A673 (cell line): ENCODE data around the gene APBA3. TPM values are rescaled to one million over a fixed set of nuclear protein-coding genes. Genes with fewer than 3 reads are reported as not detected.

Experiments used
- BruUV-seq: library from RNA; stranded (reverse); fragments of 400-500 nt; replicated peaks from 2 replicates; lab custom pipeline; 2021; lab: Mats Ljungman, UMichigan
- CTCF ChIA-PET: fragments of 300-600 bp; sonication (Branson Sonifier 250); formaldehyde crosslinking; loops from one replicate; lab custom pipeline; 2022; ENCODE audit warnings: antibody characterized with exemption; lab: Charles Lee
- POLR2A ChIA-PET: fragments of 300-600 bp; sonication (Branson Sonifier 250); formaldehyde crosslinking; loops from one replicate; lab custom pipeline; 2022; ENCODE audit warnings: antibody characterized with exemption; ENCODE audit not compliant: low non-redundant PET; lab: Charles Lee
- DNase-seq: peaks from one replicate; pipeline ENCODE4 v3.0.0-alpha.2; 2015; ENCODE audit warnings: low spot score
- H3K27ac ChIP-seq: fragments of 200-600 bp; sonication (generic); 2 replicates; pipeline ENCODE4 v1.5.1; 2016; ENCODE audit warnings: mixed run types, low read depth, mild to moderate bottlenecking, mixed read lengths, antibody characterized with exemption, low read length; ENCODE audit not compliant: poor library complexity, severe bottlenecking
- H3K27me3 ChIP-seq: fragments of 200-600 bp; sonication (generic); replicated peaks from 2 replicates; pipeline ENCODE4 v1.6.1; 2017; ENCODE audit warnings: mixed run types, low read depth, mild to moderate bottlenecking, mixed read lengths, antibody characterized with exemption, low read length; ENCODE audit not compliant: insufficient read depth, poor library complexity
- H3K36me3 ChIP-seq: fragments of 200-600 bp; sonication (generic); 2 replicates; pipeline ENCODE4 v1.6.1; 2016; ENCODE audit warnings: mixed run types, mild to moderate bottlenecking, mixed read lengths, antibody characterized with exemption, low read length; ENCODE audit not compliant: insufficient read depth, poor library complexity, severe bottlenecking
- H3K4me1 ChIP-seq: fragments of 200-600 bp; sonication (generic); 2 replicates; pipeline ENCODE4 v1.6.1; 2017; ENCODE audit warnings: mixed run types, mild to moderate bottlenecking, mixed read lengths, antibody characterized with exemption, low read length; ENCODE audit not compliant: insufficient read depth, poor library complexity, severe bottlenecking
- H3K4me3 ChIP-seq: fragments of 200-600 bp; sonication (generic); 2 replicates; pipeline ENCODE4 v1.5.1; 2016; ENCODE audit warnings: low read depth, mixed run types, mild to moderate bottlenecking, mixed read lengths, low read length; ENCODE audit not compliant: poor library complexity, severe bottlenecking
- H3K9me3 ChIP-seq: fragments of 200-600 bp; sonication (generic); 2 replicates; pipeline ENCODE4 v1.6.1; 2016; ENCODE audit warnings: mixed run types, low read depth, mild to moderate bottlenecking, mixed read lengths, antibody characterized with exemption, low read length; ENCODE audit not compliant: poor library complexity, severe bottlenecking
- CTCF ChIP-seq: fragments of 300-800, 200-600 bp; sonication (generic); conservative IDR thresholded peaks from 2 replicates; pipeline ENCODE4 v1.5.1; 2017; ENCODE audit warnings: low read depth, mild to moderate bottlenecking, antibody characterized with exemption, low read length, moderate library complexity, mixed read lengths
- EZH2 ChIP-seq: fragments of 200-600 bp; sonication (generic); IDR thresholded peaks from 2 replicates; pipeline ENCODE4 v1.6.1; 2017; ENCODE audit warnings: borderline replicate concordance, low read depth, mild to moderate bottlenecking, mixed read lengths, antibody characterized with exemption, low read length; ENCODE audit not compliant: poor library complexity, severe bottlenecking
- intact Hi-C: fragments of 100-400 bp; cut with micrococcal nuclease; formaldehyde crosslinking; loops from one replicate; pipeline ENCODE4 v1.10.0; 2022; ENCODE audit not compliant: unreplicated experiment
- total RNA-seq: library from RNA; stranded (reverse); gene quantifications from 2 replicates; pipeline ENCODE4 v1.2.3, GENCODE V29; 2021

The APBA3 gene
- total RNA-seq, 1 experiment from 2014 or later, result 30.0 TPM

- TF ChIP-seq CTCF, result no peak
- TF ChIP-seq EZH2, result no peak
- DNase-seq, result no peak
- Histone ChIP-seq H3K4me1 (peaks cover 4% of the 10 kb centered on the region), H3K9me3 (no peaks in the 10 kb centered on the region), H3K4me3 (peak overlapping the region; percentile 10), H3K27me3 (peaks cover 21% of the 10 kb centered on the region), H3K27ac (no peak overlapping the region), H3K36me3 (no peaks in the 10 kb centered on the region)
- CTCF ChIA-PET, result no interaction called here
- POLR2A ChIA-PET, result interaction anchor here (0.7 kb wide), 1 partner anchor 37 kb away, joined by 8 read pairs; no protein-coding TSS in a partner anchor
- intact Hi-C loops, result no loop called here
- BruUV-seq, result no TSS peak
These were observed 39.5 kb downstream of the APBA3 start for GRCh38 chr19:3721887-3722442.

GRCh38 chr19:3721131-3721886, 40.2 kb downstream of the APBA3 start:
- H3K27me3 ChIP-seq, result peaks cover 21% of the 10 kb centered on the region
- no peaks in the 10 kb centered on the region for H3K36me3 ChIP-seq
- ChIA-PET CTCF (no interaction called here), POLR2A (no interaction called here)
- DNase-seq, result peak; percentile 91
- TF ChIP-seq EZH2, result no peak
- TF ChIP-seq CTCF, result no peak
- BruUV-seq, result no TSS peak
- peaks cover 4% of the 10 kb centered on the region for H3K4me1 ChIP-seq
- intact Hi-C loops, result no loop called here
- peak overlapping the region; percentile 10 for H3K4me3 ChIP-seq
- no peaks in the 10 kb centered on the region for H3K9me3 ChIP-seq
- no peak overlapping the region for H3K27ac ChIP-seq

GRCh38 chr19:3720349-3720917, 41.1 kb downstream of the APBA3 start:
- CTCF ChIA-PET, result no interaction called here
- DNase-seq, result no peak
- peaks cover 4% of the 10 kb centered on the region for H3K4me1 ChIP-seq
- no peaks in the 10 kb centered on the region for H3K36me3 ChIP-seq
- no peak overlapping the region for H3K27ac ChIP-seq
- peaks cover 21% of the 10 kb centered on the region for H3K27me3 ChIP-seq
- TF ChIP-seq EZH2, result no peak
- no peak for TF ChIP-seq CTCF
- intact Hi-C loops, result no loop called here
- BruUV-seq, result no TSS peak
- no peaks in the 10 kb centered on the region for H3K9me3 ChIP-seq
- POLR2A ChIA-PET, result no interaction called here
- no peak overlapping the region for H3K4me3 ChIP-seq
